ENCODE data around the gene SFXN3. TPM values are rescaled to one million over a fixed set of nuclear protein-coding genes. Genes with fewer than 3 reads are reported as not detected.

SFXN3 gene
- total RNA-seq, 1 experiment from 2014 or later: 35.2 TPM

DNA sequence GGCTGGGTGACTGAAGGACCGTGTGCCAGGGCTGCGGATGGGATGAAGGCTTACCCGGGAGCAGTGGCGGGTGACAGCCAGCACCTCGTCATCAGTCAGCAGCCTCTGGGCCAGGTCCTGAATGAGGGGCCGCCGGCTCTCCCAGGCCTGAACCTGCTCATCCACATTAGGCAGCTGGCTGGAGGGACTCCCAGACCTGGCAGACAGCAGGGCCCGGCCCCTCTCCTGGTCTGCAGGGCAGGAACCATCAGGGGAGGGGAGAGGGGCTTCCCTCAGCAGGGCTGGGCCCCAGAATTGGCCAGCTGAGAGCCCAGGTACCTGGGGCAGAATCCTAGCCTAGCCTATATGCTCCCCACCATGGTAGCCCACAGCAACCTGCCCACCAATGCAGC is 15.5 kb upstream of the SFXN3 start:
- no peaks in the 10 kb centered on the region for H3K9me3 ChIP-seq (ENCODE audit: insufficient read depth, low read depth)
- ChIA-PET CTCF (interaction anchor here (1.0 kb wide), 1 partner anchor 127 kb away, joined by 3 read pairs; no protein-coding TSS in a partner anchor), POLR2A (ENCODE audit: unreplicated experiment) (no interaction called here)
- TF ChIP-seq, protein P1, sequence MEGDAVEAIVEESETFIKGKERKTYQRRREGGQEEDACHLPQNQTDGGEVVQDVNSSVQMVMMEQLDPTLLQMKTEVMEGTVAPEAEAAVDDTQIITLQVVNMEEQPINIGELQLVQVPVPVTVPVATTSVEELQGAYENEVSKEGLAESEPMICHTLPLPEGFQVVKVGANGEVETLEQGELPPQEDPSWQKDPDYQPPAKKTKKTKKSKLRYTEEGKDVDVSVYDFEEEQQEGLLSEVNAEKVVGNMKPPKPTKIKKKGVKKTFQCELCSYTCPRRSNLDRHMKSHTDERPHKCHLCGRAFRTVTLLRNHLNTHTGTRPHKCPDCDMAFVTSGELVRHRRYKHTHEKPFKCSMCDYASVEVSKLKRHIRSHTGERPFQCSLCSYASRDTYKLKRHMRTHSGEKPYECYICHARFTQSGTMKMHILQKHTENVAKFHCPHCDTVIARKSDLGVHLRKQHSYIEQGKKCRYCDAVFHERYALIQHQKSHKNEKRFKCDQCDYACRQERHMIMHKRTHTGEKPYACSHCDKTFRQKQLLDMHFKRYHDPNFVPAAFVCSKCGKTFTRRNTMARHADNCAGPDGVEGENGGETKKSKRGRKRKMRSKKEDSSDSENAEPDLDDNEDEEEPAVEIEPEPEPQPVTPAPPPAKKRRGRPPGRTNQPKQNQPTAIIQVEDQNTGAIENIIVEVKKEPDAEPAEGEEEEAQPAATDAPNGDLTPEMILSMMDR (conservative IDR thresholded peaks at IDR 0.05): no peak
- TF ChIP-seq EZH2 (IDR thresholded peaks at IDR 0.05; ENCODE audit: low read depth): no peak
- H2AFZ ChIP-seq: no peak overlapping the region
- H3K27ac ChIP-seq: no peak overlapping the region
- no peaks in the 10 kb centered on the region for H3K79me2 ChIP-seq (ENCODE audit: low read depth)
- intact Hi-C loops (cut with micrococcal nuclease; ENCODE audit: unreplicated experiment): loop anchor here (10.0 kb wide), 1 partner anchor 581 kb away; no protein-coding TSS in a partner anchor
- no peaks in the 10 kb centered on the region for H3K9me2 ChIP-seq (ENCODE audit: insufficient read depth)
- H3K36me3 ChIP-seq (ENCODE audit: low read depth): no peaks in the 10 kb centered on the region
- no peak overlapping the region for H3K4me3 ChIP-seq
- BruUV-seq (replicated peaks): no TSS peak
- no peak overlapping the region for H3K4me2 ChIP-seq
- no peak for DNase-seq
- H3F3A ChIP-seq (ENCODE audit: insufficient read depth, low read depth): peaks cover 13% of the 10 kb centered on the region; the same call in 1 of the 2 replicates
- H4K20me1 ChIP-seq (ENCODE audit: insufficient read depth): no peaks in the 10 kb centered on the region
- no peaks in the 10 kb centered on the region for H3K27me3 ChIP-seq (ENCODE audit: insufficient read depth, low read depth)
- peaks cover 5% of the 10 kb centered on the region for H3K4me1 ChIP-seq (replicated peaks; ENCODE audit: insufficient read depth)

- H3K4me1 ChIP-seq (replicated peaks; ENCODE audit: insufficient read depth): peaks cover 5% of the 10 kb centered on the region
- no peak for TF ChIP-seq EZH2 (IDR thresholded peaks at IDR 0.05; ENCODE audit: low read depth)
- TF ChIP-seq, protein P1 (conservative IDR thresholded peaks at IDR 0.05): no peak
- DNase-seq: no peak
- H4K20me1 ChIP-seq (ENCODE audit: insufficient read depth): no peaks in the 10 kb centered on the region
- no peaks in the 10 kb centered on the region for H3K79me2 ChIP-seq (ENCODE audit: low read depth)
- no peak overlapping the region for H3K27ac ChIP-seq
- H3K9me2 ChIP-seq (ENCODE audit: insufficient read depth): no peaks in the 10 kb centered on the region
- peaks cover 13% of the 10 kb centered on the region; the same call in 1 of the 2 replicates for H3F3A ChIP-seq (ENCODE audit: insufficient read depth, low read depth)
- no peak overlapping the region for H3K4me3 ChIP-seq
- no peaks in the 10 kb centered on the region for H3K9me3 ChIP-seq (ENCODE audit: insufficient read depth, low read depth)
- CTCF ChIA-PET: no interaction called here
- H3K27me3 ChIP-seq (ENCODE audit: insufficient read depth, low read depth): no peaks in the 10 kb centered on the region
- no peak overlapping the region for H2AFZ ChIP-seq
- no peaks in the 10 kb centered on the region for H3K36me3 ChIP-seq (ENCODE audit: low read depth)
- intact Hi-C loops (cut with micrococcal nuclease; ENCODE audit: unreplicated experiment): loop anchor here (10.0 kb wide), 1 partner anchor 582 kb away; no protein-coding TSS in a partner anchor
- H3K4me2 ChIP-seq: no peak overlapping the region
- POLR2A ChIA-PET (ENCODE audit: unreplicated experiment): no interaction called here
- BruUV-seq (replicated peaks): no TSS peak
Observed at GRCh38 chr10:101016814-101017213, 14.2 kb upstream of the SFXN3 start.

GRCh38 chr10:101018118-101018599 is 12.9 kb upstream of the SFXN3 start:
- H2AFZ ChIP-seq: no peak overlapping the region
- no peaks in the 10 kb centered on the region for H3K9me2 ChIP-seq (ENCODE audit: insufficient read depth)
- no peaks in the 10 kb centered on the region for H4K20me1 ChIP-seq (ENCODE audit: insufficient read depth)
- no peaks in the 10 kb centered on the region for H3K36me3 ChIP-seq (ENCODE audit: low read depth)
- intact Hi-C loops (cut with micrococcal nuclease; ENCODE audit: unreplicated experiment): loop anchor here (10.0 kb wide), 1 partner anchor 583 kb away; no protein-coding TSS in a partner anchor
- no peaks in the 10 kb centered on the region for H3K9me3 ChIP-seq (ENCODE audit: insufficient read depth, low read depth)
- H3K4me2 ChIP-seq: no peak overlapping the region
- no peaks in the 10 kb centered on the region for H3K79me2 ChIP-seq (ENCODE audit: low read depth)
- ChIA-PET POLR2A (ENCODE audit: unreplicated experiment) (no interaction called here), CTCF (interaction anchor here (0.7 to 1.7 kb wide), 3 partner anchors 9 to 32 kb away, joined by 3 to 7 read pairs (median 4); no protein-coding TSS in a partner anchor)
- peaks cover 3% of the 10 kb centered on the region; the same call in 1 of the 2 replicates for H3F3A ChIP-seq (ENCODE audit: insufficient read depth, low read depth)
- H3K27me3 ChIP-seq (ENCODE audit: insufficient read depth, low read depth): no peaks in the 10 kb centered on the region
- H3K27ac ChIP-seq: no peak overlapping the region
- TF ChIP-seq, protein P1 (conservative IDR thresholded peaks at IDR 0.05): no peak
- TF ChIP-seq EZH2 (IDR thresholded peaks at IDR 0.05; ENCODE audit: low read depth): no peak
- no peak for DNase-seq
- no peak overlapping the region for H3K4me3 ChIP-seq
- peaks cover 3% of the 10 kb centered on the region for H3K4me1 ChIP-seq (replicated peaks; ENCODE audit: insufficient read depth)
- no TSS peak for BruUV-seq (replicated peaks)

Data from PC-9 (cell line).